Karpas-422 (cell line): ENCODE measurements around the gene RP9. TPM values are rescaled to one million over a fixed set of nuclear protein-coding genes. Genes with fewer than 3 reads are reported as not detected.

Source experiments
- DNase-seq: peaks from one replicate; pipeline ENCODE4 v3.0.0-alpha.2; 2015
- H2AFZ ChIP-seq: fragments of 200-600 bp; sonication (generic); 2 replicates; pipeline ENCODE4 v1.6.1; 2014; ENCODE audit warnings: antibody characterized with exemption, low read length, mixed read lengths
- H3K27ac ChIP-seq: fragments of 200-600 bp; sonication (generic); 2 replicates; pipeline ENCODE4 v1.5.1; 2014; ENCODE audit warnings: mild to moderate bottlenecking, low read length, moderate library complexity
- H3K27me3 ChIP-seq: fragments of 200-600 bp; sonication (generic); 2 replicates; pipeline ENCODE4 v1.6.1; 2014; ENCODE audit warnings: low read length, mixed read lengths
- H3K36me3 ChIP-seq: fragments of 200-600 bp; sonication (generic); 2 replicates; pipeline ENCODE4 v1.6.1; 2014; ENCODE audit warnings: low read length, mixed read lengths; ENCODE audit not compliant: insufficient read depth
- H3K4me1 ChIP-seq: fragments of 200-600 bp; sonication (generic); 2 replicates; pipeline ENCODE4 v1.6.1; 2014; ENCODE audit warnings: mild to moderate bottlenecking, low read length, mixed read lengths
- H3K4me2 ChIP-seq: fragments of 200-600 bp; sonication (generic); 2 replicates; pipeline ENCODE4 v1.6.1; 2014; ENCODE audit warnings: low read length, low read depth, mild to moderate bottlenecking; ENCODE audit not compliant: poor library complexity, severe bottlenecking
- H3K4me3 ChIP-seq: fragments of 200-600 bp; sonication (generic); 2 replicates; pipeline ENCODE4 v1.5.1; 2014; ENCODE audit warnings: mild to moderate bottlenecking, antibody characterized with exemption, low read length, mixed read lengths
- H3K79me2 ChIP-seq: fragments of 200-600 bp; sonication (generic); 2 replicates; pipeline ENCODE4 v1.6.1; 2014; ENCODE audit warnings: mild to moderate bottlenecking, low read length, mixed read lengths
- H3K9ac ChIP-seq: fragments of 200-600 bp; sonication (generic); 2 replicates; pipeline ENCODE4 v1.6.0; 2014; ENCODE audit warnings: low read length
- H3K9me2 ChIP-seq: fragments of 200-600 bp; sonication (generic), shearing (Covaris generic); replicated peaks from 2 replicates; pipeline ENCODE4 v1.6.0; 2014; ENCODE audit warnings: mild to moderate bottlenecking, low read length, moderate library complexity; ENCODE audit not compliant: insufficient read depth
- H3K9me3 ChIP-seq: fragments of 300-700, 200-600 bp; sonication (generic); 2 replicates; pipeline ENCODE4 v1.6.1; 2014; ENCODE audit warnings: low read length, mixed read lengths
- H4K20me1 ChIP-seq: fragments of 200-600 bp; sonication (generic); 2 replicates; pipeline ENCODE4 v1.6.1; 2014; ENCODE audit warnings: mild to moderate bottlenecking, antibody characterized with exemption, low read length, low read depth; ENCODE audit not compliant: insufficient read depth
- total RNA-seq: library from RNA; depleted of rRNA; stranded (reverse); fragments of >200 nt; shearing (Covaris generic); gene quantifications from 2 replicates; pipeline ENCODE4 v1.2.3, GENCODE V29; 2014; ENCODE audit warnings: low replicate concordance

RP9 gene
- total RNA-seq, 1 experiment from 2014 or later, result 10.3 TPM

DNA sequence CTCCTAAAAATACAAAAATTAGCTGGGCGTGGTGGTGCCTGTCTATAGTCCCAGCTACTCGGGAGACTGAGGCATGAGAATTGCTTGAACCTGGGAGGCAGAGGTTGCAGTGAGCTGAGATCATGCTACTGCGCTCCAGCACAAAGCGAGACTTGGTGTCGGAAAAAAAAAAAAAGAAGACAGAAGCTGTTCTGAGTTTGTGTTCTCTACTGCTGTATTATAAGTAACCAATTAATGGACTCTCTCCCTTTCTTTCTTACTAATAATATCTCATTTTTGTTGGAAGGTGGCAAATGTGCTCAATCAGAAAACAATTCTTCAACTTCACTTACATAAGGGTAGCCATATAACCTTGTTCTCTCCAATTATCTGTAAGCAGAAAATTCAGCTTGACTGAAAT lies 54.0 kb downstream of the RP9 start:
- Histone ChIP-seq H3K4me1 (peaks cover 48% of the 10 kb centered on the region), H3K9me3 (no peaks in the 10 kb centered on the region), H3K9me2 (no peaks in the 10 kb centered on the region), H3K79me2 (peaks cover 94% of the 10 kb centered on the region), H3K4me3 (no peak overlapping the region), H3K27ac (no peak overlapping the region), H2AFZ (no peak overlapping the region), H3K36me3 (peaks cover 9% of the 10 kb centered on the region; the same call in 1 of the 2 replicates), H4K20me1 (peaks cover 12% of the 10 kb centered on the region; the same call in 1 of the 2 replicates), H3K4me2 (no peak overlapping the region), H3K9ac (no peak overlapping the region), H3K27me3 (no peaks in the 10 kb centered on the region)
- DNase-seq, result no peak

- H3K4me1 ChIP-seq, result peaks cover 47% of the 10 kb centered on the region
- no peak overlapping the region for H2AFZ ChIP-seq
- H3K36me3 ChIP-seq, result peaks cover 8% of the 10 kb centered on the region; the same call in 1 of the 2 replicates
- H3K9ac ChIP-seq, result no peak overlapping the region
- no peaks in the 10 kb centered on the region for H3K9me3 ChIP-seq
- no peak overlapping the region for H3K4me3 ChIP-seq
- no peaks in the 10 kb centered on the region for H3K9me2 ChIP-seq
- no peak for DNase-seq
- H3K79me2 ChIP-seq, result peaks cover 93% of the 10 kb centered on the region
- H4K20me1 ChIP-seq, result 0 out of 2 replicates have a peak, but pooled peaks cover 12% of the 10 kb centered on the region
- H3K4me2 ChIP-seq, result no peak overlapping the region
- no peaks in the 10 kb centered on the region for H3K27me3 ChIP-seq
- no peak overlapping the region for H3K27ac ChIP-seq
Observed at GRCh38 chr7:33054261-33054964, 54.8 kb downstream of the RP9 start.

DNA sequence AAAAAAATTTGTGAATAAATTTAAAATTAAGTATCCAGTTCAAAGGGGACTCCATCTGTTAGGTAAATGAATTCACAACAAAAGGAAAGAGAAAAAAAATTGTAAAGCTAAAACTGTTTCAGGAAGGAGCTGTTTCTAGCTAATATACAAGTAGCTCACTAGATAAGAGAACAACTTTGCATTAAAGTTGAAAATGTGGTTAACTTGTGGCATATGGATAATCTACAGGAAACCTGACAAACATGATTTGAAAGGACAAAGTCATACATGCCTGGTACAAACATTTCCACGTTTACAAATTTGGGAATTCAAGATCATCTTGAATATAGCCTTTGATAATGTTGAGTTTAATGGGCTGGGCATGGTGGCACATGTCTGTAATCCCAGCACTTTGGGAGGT lies 55.5 kb downstream of the RP9 start:
- Histone ChIP-seq H3K4me2 (no peak overlapping the region), H3K4me1 (peaks cover 41% of the 10 kb centered on the region), H3K4me3 (no peak overlapping the region), H3K27ac (no peak overlapping the region; the same call in 1 of the 2 replicates), H3K36me3 (0 out of 2 replicates have a peak, but pooled peaks cover under 1% of the 10 kb centered on the region), H3K27me3 (no peaks in the 10 kb centered on the region), H2AFZ (no peak overlapping the region), H3K9me3 (no peaks in the 10 kb centered on the region), H3K9me2 (no peaks in the 10 kb centered on the region), H3K79me2 (peaks cover 93% of the 10 kb centered on the region), H4K20me1 (0 out of 2 replicates have a peak, but pooled peaks cover 12% of the 10 kb centered on the region), H3K9ac (no peak overlapping the region)
- no peak for DNase-seq

DNA sequence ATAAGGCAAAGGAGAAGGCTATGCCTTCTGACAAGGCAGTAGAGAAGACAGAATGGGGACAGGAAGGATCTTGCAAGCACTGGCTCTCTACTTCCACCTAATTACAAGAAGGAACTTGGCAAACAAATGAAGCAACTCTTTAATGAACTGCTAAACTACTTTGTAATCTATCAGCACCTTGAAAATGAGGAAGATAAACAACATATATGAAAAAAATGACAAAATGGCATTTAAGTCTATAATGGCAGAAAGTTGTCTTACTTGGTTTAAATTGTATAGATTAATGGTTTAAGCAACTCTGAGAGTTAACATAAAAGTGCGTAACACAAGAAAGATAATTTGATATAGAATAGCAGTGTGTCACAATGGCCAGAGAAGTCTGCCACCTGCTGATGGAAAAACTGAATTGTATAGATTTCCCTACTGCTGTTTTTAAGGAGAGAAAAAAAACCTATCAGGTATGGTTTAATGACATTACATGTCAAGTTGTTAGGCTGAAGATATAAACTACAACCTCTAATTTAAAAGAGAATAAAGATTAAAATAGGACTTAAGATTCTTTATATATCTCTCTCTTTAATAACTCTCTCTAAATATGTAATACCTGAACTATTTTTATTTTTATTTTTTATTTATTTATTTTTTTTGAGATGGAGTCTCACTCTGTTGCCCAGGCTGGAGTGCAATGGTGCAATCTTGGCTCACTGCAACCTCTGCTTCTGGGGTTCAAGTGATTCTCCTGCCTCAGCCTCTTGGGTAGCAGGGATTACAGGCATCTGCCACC lies 58.5 kb downstream of the RP9 start:
- H3K9me2 ChIP-seq, result no peaks in the 10 kb centered on the region
- H3K4me1 ChIP-seq, result peaks cover 45% of the 10 kb centered on the region
- 0 out of 2 replicates have a peak, but pooled peaks cover 12% of the 10 kb centered on the region for H4K20me1 ChIP-seq
- H3K9ac ChIP-seq, result peak overlapping the region; percentile 22
- DNase-seq, result peak; percentile 79
- H3K27ac ChIP-seq, result peak overlapping the region; percentile 64
- H3K27me3 ChIP-seq, result no peaks in the 10 kb centered on the region
- H3K9me3 ChIP-seq, result no peaks in the 10 kb centered on the region
- no peak overlapping the region for H2AFZ ChIP-seq
- peaks cover 93% of the 10 kb centered on the region for H3K79me2 ChIP-seq
- no peaks in the 10 kb centered on the region for H3K36me3 ChIP-seq
- no peak overlapping the region for H3K4me3 ChIP-seq
- H3K4me2 ChIP-seq, result peak overlapping the region; percentile 47

- H3K4me2 ChIP-seq, result no peak overlapping the region
- no peak overlapping the region for H3K4me3 ChIP-seq
- H3K27ac ChIP-seq, result no peak overlapping the region
- H3K27me3 ChIP-seq, result no peaks in the 10 kb centered on the region
- no peaks in the 10 kb centered on the region for H3K36me3 ChIP-seq
- DNase-seq, result no peak
- peaks cover 9% of the 10 kb centered on the region for H4K20me1 ChIP-seq
- H3K4me1 ChIP-seq, result peaks cover 56% of the 10 kb centered on the region
- H3K79me2 ChIP-seq, result peaks cover 91% of the 10 kb centered on the region
- no peak overlapping the region for H3K9ac ChIP-seq
- H3K9me2 ChIP-seq, result no peaks in the 10 kb centered on the region
- no peak overlapping the region for H2AFZ ChIP-seq
- no peaks in the 10 kb centered on the region for H3K9me3 ChIP-seq
Observed at GRCh38 chr7:33048704-33049103, 60.5 kb downstream of the RP9 start.

GRCh38 chr7:33048257-33048656 lies 60.9 kb downstream of the RP9 start:
- Histone ChIP-seq H3K4me2 (no peak overlapping the region), H3K79me2 (peaks cover 91% of the 10 kb centered on the region), H2AFZ (no peak overlapping the region), H3K9ac (no peak overlapping the region), H3K9me2 (no peaks in the 10 kb centered on the region), H3K36me3 (no peaks in the 10 kb centered on the region), H3K27me3 (no peaks in the 10 kb centered on the region), H3K27ac (no peak overlapping the region), H3K4me3 (no peak overlapping the region), H4K20me1 (peaks cover 9% of the 10 kb centered on the region), H3K9me3 (no peaks in the 10 kb centered on the region), H3K4me1 (peaks cover 57% of the 10 kb centered on the region)
- no peak for DNase-seq

DNA sequence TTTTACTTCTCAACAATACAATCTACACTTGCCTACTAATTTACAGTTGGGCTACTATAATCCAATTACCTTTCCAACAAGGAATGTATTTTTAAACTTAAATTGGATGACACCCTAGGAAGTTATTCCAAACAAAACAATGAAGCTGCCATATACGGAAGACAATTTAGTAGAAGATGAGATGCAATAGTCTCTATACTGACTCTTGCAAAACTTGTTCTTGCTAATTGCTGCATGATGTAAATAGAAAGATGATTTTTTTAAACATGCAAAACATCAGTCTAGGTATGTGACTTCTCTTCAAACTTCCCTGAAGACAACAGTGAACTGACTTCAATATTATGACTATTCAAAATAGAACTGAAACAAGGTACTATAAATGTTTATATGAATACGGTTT lies 64.2 kb downstream of the RP9 start:
- no peak overlapping the region for H3K9ac ChIP-seq
- H3K9me2 ChIP-seq, result no peaks in the 10 kb centered on the region
- H3K36me3 ChIP-seq, result no peaks in the 10 kb centered on the region
- H4K20me1 ChIP-seq, result peaks cover 4% of the 10 kb centered on the region
- DNase-seq, result peak; percentile 69
- peaks cover 60% of the 10 kb centered on the region for H3K4me1 ChIP-seq
- no peak overlapping the region for H3K4me3 ChIP-seq
- peak overlapping the region; percentile 41 for H3K27ac ChIP-seq
- peak overlapping the region; percentile 49 for H3K4me2 ChIP-seq
- H3K9me3 ChIP-seq, result no peaks in the 10 kb centered on the region
- H3K79me2 ChIP-seq, result peaks cover 91% of the 10 kb centered on the region
- no peak overlapping the region for H2AFZ ChIP-seq
- no peaks in the 10 kb centered on the region for H3K27me3 ChIP-seq
